DOHH2 (cell line): Measurements from ENCODE around the gene PLXNC1.

Experiments
- CTCF ChIP-seq: fragments of 200-600 bp; sonication (generic); IDR thresholded peaks from one replicate; pipeline ENCODE4 v1.5.1; 2014; ENCODE audit warnings: antibody characterized with exemption, mild to moderate bottlenecking, low read depth, low read length; ENCODE audit not compliant: poor library complexity, severe bottlenecking
- EZH2phosphoT487 ChIP-seq: fragments of 200-600 bp; sonication (generic); IDR thresholded peaks from 2 replicates; pipeline ENCODE4 v1.6.1; 2017; ENCODE audit warnings: borderline replicate concordance, mild to moderate bottlenecking, antibody characterized with exemption, low read length, moderate library complexity, mixed read lengths

DNA sequence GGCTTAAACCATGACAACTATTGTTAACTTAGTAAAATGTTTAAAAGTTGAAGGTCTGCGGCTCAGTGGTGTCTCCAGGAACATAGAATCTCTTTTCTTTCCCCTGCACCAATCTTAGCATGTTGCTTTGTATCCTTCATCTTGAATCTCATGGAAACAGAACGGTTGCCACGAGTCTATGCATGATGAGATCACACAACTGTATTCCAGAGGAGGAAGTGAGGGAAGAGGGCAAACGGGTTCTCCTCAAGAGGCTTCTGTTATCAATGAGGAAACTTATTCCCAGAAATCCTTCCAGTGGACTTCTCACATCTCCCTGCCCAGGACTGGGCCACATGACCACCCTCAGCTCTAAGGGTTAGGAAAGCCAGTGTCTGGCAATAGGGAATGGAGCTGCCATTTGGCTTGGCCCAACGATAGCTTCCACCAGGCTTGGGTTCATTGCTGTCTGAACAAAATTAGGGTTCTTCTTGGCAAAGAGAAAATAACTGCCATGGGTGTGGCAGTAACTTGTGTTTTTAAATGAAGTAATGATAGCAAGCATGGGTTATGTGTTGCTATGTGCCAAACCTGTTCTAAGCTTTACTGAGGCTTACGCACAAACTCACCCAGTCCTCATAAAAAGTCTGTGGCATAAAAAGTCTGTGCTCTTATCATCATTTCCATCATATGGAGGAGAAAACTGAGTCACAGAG, 17.4 kb downstream of the PLXNC1 start:
- TF ChIP-seq CTCF: no peak
- no peak for TF ChIP-seq EZH2phosphoT487
